NCI-H2107 treated with DMSO at 0.1 percent for 48 hours (cell line): ENCODE results near the gene AMOTL2.

Experiments used
- DNase-seq: peaks from one replicate; lab custom pipeline; 2025; ENCODE audit not compliant: unreplicated experiment; lab: John Stamatoyannopoulos, UW

The AMOTL2 gene

GRCh38 chr3:134380249-134380648 is 6.0 kb upstream of the AMOTL2 start:
- DNase-seq, result no peak

GRCh38 chr3:134378818-134379217 is 4.6 kb upstream of the AMOTL2 start:
- DNase-seq, result no peak

- no peak for DNase-seq
Measured at GRCh38 chr3:134378384-134378783, 4.1 kb upstream of the AMOTL2 start.

- DNase-seq, result no peak
Measured at GRCh38 chr3:134377896-134378295, 3.6 kb upstream of the AMOTL2 start.

GRCh38 chr3:134376786-134377426 is 2.7 kb upstream of the AMOTL2 start:
- DNase-seq, result no peak

GRCh38 chr3:134376385-134376765 is 2.1 kb upstream of the AMOTL2 start:
- no peak for DNase-seq

- DNase-seq, result no peak
Measured at GRCh38 chr3:134375582-134376384, 1.5 kb upstream of the AMOTL2 start.

GRCh38 chr3:134374791-134375581 is 739 bp upstream of the AMOTL2 start:
- DNase-seq, result peak; percentile 32

GRCh38 chr3:134373271-134374104 is 759 bp downstream of the AMOTL2 start:
- DNase-seq, result no peak

GRCh38 chr3:134372396-134373270 is 1.6 kb downstream of the AMOTL2 start:
- DNase-seq, result no peak

- DNase-seq, result no peak
Measured at GRCh38 chr3:134371542-134372324, 2.5 kb downstream of the AMOTL2 start.

GRCh38 chr3:134370611-134371531 is 3.4 kb downstream of the AMOTL2 start:
- DNase-seq, result no peak

- DNase-seq, result no peak
Measured at GRCh38 chr3:134369861-134370596, 4.2 kb downstream of the AMOTL2 start.

- DNase-seq, result no peak
Measured at GRCh38 chr3:134369231-134369741, 5.0 kb downstream of the AMOTL2 start.

GRCh38 chr3:134368751-134369105 is 5.5 kb downstream of the AMOTL2 start:
- DNase-seq, result no peak

GRCh38 chr3:134367869-134368750 is 6.1 kb downstream of the AMOTL2 start:
- no peak for DNase-seq
